DND-41 (cell line): ENCODE results near the gene LAT.
"Not testable (repeated sequence)": the region's sequence is repeated elsewhere in the genome, so short reads cannot be mapped to it uniquely, and the experiment has no call there.

ENCODE experiments used
- ATAC-seq: fragments of 200-7000 bp; cut with Tn5 transposase; 3 replicates; pipeline ENCODE4 v1.9.1; 2021; ENCODE audit warnings: low read depth; ENCODE audit not compliant: insufficient read depth
- DNase-seq: peaks from one replicate; pipeline ENCODE4 v3.0.0-alpha.2; 2020
- H2AFZ ChIP-seq: 2 replicates; pipeline ENCODE4 v1.6.0; 2012; ENCODE audit warnings: low read depth, low read length
- H3K27ac ChIP-seq: 2 replicates; pipeline ENCODE4 v1.5.1; 2012; ENCODE audit warnings: low read length, inconsistent platforms
- H3K27me3 ChIP-seq: fragments of 200-600 bp; sonication (generic); 2 replicates; pipeline ENCODE4 v1.6.0; 2012; ENCODE audit warnings: low read length, mild to moderate bottlenecking, inconsistent platforms; ENCODE audit not compliant: insufficient read depth, poor library complexity
- H3K36me3 ChIP-seq: 2 replicates; pipeline ENCODE4 v1.5.1; 2012; ENCODE audit warnings: low read length, inconsistent platforms; ENCODE audit not compliant: insufficient read depth
- H3K4me1 ChIP-seq: 2 replicates; pipeline ENCODE4 v1.5.1; 2012; ENCODE audit warnings: mild to moderate bottlenecking, low read length; ENCODE audit not compliant: insufficient read depth
- H3K4me2 ChIP-seq: 2 replicates; pipeline ENCODE4 v1.6.0; 2012; ENCODE audit warnings: mild to moderate bottlenecking, moderate library complexity, low read length, inconsistent platforms; ENCODE audit not compliant: insufficient read depth
- H3K4me3 ChIP-seq, 2 experiments: fragments of 200-600 bp in 1 of 2; shearing (Covaris generic) in 1 of 2; 2 replicates each; pipeline ENCODE4 v1.5.1; 2012 to 2016; ENCODE audit warnings: inconsistent platforms in 2 of 2, low read length in 2 of 2, mild to moderate bottlenecking in 2 of 2, low read depth in 1 of 2, moderate library complexity in 1 of 2
- H3K79me2 ChIP-seq: 2 replicates; pipeline ENCODE4 v1.6.0; 2012; ENCODE audit warnings: low read length, inconsistent platforms; ENCODE audit not compliant: insufficient read depth
- H3K9ac ChIP-seq: 2 replicates; pipeline ENCODE4 v1.6.0; 2012; ENCODE audit warnings: low read depth, mild to moderate bottlenecking, inconsistent platforms, low read length, moderate library complexity
- H3K9me3 ChIP-seq: 2 replicates; pipeline ENCODE4 v1.5.1; 2012; ENCODE audit warnings: low read length, moderate library complexity, mild to moderate bottlenecking, inconsistent platforms; ENCODE audit not compliant: insufficient read depth, severe bottlenecking
- H4K20me1 ChIP-seq: 2 replicates; pipeline ENCODE4 v1.6.0; 2012; ENCODE audit warnings: low read length; ENCODE audit not compliant: insufficient read depth
- CTCF ChIP-seq: IDR thresholded peaks from 2 replicates; pipeline ENCODE4 v1.5.1; 2012; ENCODE audit warnings: borderline replicate concordance, low read length, moderate library complexity, mild to moderate bottlenecking; ENCODE audit not compliant: poor library complexity, severe bottlenecking; ENCODE audit errors: extremely low read depth
- EZH2 ChIP-seq: IDR thresholded peaks from 3 replicates; pipeline ENCODE4 v1.6.1; 2012; ENCODE audit warnings: borderline replicate concordance, low read depth, mild to moderate bottlenecking, moderate library complexity, low read length, inconsistent platforms; ENCODE audit not compliant: severe bottlenecking

LAT gene

DNA sequence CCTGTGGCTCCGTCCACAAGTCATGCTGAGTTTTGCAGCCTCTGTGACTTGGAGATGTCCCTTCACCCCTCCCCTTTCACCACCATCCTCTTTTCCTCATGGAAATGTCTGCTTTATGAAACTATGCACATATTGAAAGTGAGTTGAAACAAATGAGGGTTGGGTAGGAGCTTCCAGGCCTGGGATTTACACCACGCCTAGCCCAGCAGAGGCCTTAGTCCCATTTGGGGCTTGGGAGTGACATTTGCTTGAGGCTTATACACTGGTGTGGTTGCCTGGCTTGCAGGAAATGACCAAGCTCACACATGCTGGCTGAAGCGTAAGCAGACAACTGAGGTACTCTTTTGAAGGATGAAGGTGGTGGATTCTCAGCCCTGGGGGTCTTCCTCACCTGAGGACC lies 20.8 kb upstream of the LAT start:
- H3K4me1 ChIP-seq: no peaks in the 10 kb centered on the region
- H3K4me2 ChIP-seq: no peak overlapping the region
- no peak for TF ChIP-seq CTCF
- TF ChIP-seq EZH2: no peak
- DNase-seq: no peak
- no peaks in the 10 kb centered on the region; the same call in 1 of the 2 replicates for H3K79me2 ChIP-seq
- no peaks in the 10 kb centered on the region for H3K27me3 ChIP-seq
- ATAC-seq: no peak
- no peak overlapping the region for H3K9ac ChIP-seq
- no peaks in the 10 kb centered on the region for H3K9me3 ChIP-seq
- no peak overlapping the region for H2AFZ ChIP-seq
- peaks cover 7% of the 10 kb centered on the region; the same call in 1 of the 2 replicates for H4K20me1 ChIP-seq
- no peak overlapping the region for H3K4me3 ChIP-seq
- H3K36me3 ChIP-seq: peaks cover 53% of the 10 kb centered on the region
- no peak overlapping the region for H3K27ac ChIP-seq

DNA sequence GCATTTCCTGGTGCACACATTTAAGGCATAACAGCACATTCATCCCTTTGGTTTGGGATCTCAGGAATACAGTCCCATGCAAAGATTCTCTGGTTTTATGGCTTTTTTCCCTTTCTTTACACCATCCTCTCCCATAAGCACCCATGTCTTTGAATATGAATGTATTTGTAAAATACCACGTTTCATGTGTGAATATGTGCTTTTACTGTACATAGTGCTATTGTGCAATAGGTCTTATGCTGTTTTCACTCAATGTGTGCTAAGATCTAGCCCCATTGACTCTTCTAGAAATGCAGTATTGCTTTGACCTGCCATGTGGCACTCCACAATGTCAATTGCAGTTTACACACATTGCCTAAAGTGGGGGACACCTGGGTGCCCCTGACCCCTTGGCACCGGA lies 20.4 kb upstream of the LAT start:
- Histone ChIP-seq H3K79me2 (no peaks in the 10 kb centered on the region), H3K27me3 (no peaks in the 10 kb centered on the region), H2AFZ (no peak overlapping the region), H3K4me1 (no peaks in the 10 kb centered on the region), H3K4me3 (no peak overlapping the region), H4K20me1 (peaks cover 7% of the 10 kb centered on the region; the same call in 1 of the 2 replicates), H3K36me3 (peaks cover 49% of the 10 kb centered on the region), H3K9me3 (no peaks in the 10 kb centered on the region), H3K27ac (no peak overlapping the region), H3K9ac (no peak overlapping the region), H3K4me2 (no peak overlapping the region)
- DNase-seq (no peak), ATAC-seq (no peak)
- TF ChIP-seq EZH2 (no peak), CTCF (no peak)

DNA sequence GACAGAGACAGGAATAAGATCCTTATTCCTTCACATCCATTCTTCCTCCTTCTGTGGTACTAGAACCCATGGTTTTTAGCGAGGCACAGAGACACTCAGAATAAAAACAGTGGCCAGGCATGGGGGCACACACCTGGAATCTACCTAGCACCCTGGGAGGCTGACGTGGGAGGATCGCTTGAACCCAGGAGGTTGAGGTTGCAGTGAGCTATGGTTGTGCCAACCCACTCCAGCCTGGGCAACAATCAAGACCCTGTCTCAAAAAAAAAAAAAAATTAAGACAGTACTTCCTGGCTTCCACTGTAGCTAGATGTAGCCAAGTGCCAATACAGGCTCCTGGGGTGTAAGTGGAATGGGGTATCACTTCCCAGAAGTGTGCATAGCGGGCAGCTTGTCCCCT lies 17.7 kb upstream of the LAT start:
- no peaks in the 10 kb centered on the region for H3K79me2 ChIP-seq
- H3K4me3 ChIP-seq: no peak overlapping the region
- peaks cover 28% of the 10 kb centered on the region for H3K36me3 ChIP-seq
- no peaks in the 10 kb centered on the region for H3K9me3 ChIP-seq
- no peaks in the 10 kb centered on the region for H3K27me3 ChIP-seq
- no peak overlapping the region for H3K27ac ChIP-seq
- peaks cover 7% of the 10 kb centered on the region; the same call in 1 of the 2 replicates for H4K20me1 ChIP-seq
- no peak for ATAC-seq
- H3K9ac ChIP-seq: no peak overlapping the region
- no peaks in the 10 kb centered on the region for H3K4me1 ChIP-seq
- TF ChIP-seq CTCF: no peak
- no peak for TF ChIP-seq EZH2
- H3K4me2 ChIP-seq: no peak overlapping the region
- no peak overlapping the region for H2AFZ ChIP-seq
- no peak for DNase-seq

DNA sequence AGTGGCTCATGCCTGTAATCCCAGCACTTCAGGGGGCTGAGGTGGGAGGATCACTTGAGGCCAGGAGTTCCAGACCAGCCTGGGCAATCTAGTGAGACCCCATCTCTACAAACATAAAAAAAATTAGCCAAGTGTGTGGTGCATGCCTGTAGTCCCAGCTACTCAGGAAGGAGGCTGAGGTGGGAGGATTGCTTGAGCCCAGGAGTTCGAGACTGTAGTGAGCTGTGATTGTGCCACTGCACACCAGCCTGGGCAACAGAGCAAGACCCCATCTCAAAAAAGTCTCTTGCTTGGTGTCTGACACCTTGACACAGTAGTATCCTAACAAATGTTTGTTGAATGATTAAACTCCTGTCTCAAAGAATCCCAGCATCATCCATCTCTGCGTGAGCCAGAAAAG lies 15.2 kb upstream of the LAT start:
- H3K4me3 ChIP-seq, H3K4me2 ChIP-seq, H3K27me3 ChIP-seq, H3K27ac ChIP-seq, H4K20me1 ChIP-seq, H3K36me3 ChIP-seq, H3K9me3 ChIP-seq, H3K9ac ChIP-seq, DNase-seq, H2AFZ ChIP-seq, ATAC-seq, H3K79me2 ChIP-seq: not testable (repeated sequence)
- peaks cover 12% of the 10 kb centered on the region for H3K4me1 ChIP-seq
